ENCODE results near the gene FEM1A. TPM values are rescaled to one million over a fixed set of nuclear protein-coding genes. Genes with fewer than 3 reads are reported as not detected.
"Not testable (repeated sequence)": the region's sequence is repeated elsewhere in the genome, so short reads cannot be mapped to it uniquely, and the experiment has no call there.

The FEM1A gene
- total and polyA plus RNA-seq, 10 donors: 2.5 to 18.2 (median 11.5) TPM

GRCh38 chr19:4844348-4845179 is 53.0 kb downstream of the FEM1A start:
- Histone ChIP-seq H3K4me3 (no peak overlapping the region), H3K36me3 (peaks cover 0 to 98% (median 77%) of the 10 kb centered on the region in 6 donors), H3K27ac (no peak overlapping the region), H3K9me3 (no peaks in the 10 kb centered on the region), H3K4me1 (peaks cover 0 to 14% (median 2%) of the 10 kb centered on the region in 6 donors), H3K27me3 (replicated peaks in 1 of 7) (no peaks in the 10 kb centered on the region)
- DNase-seq: no peak
- TF ChIP-seq POLR2AphosphoS5 (IDR thresholded peaks at IDR 0.05): no peak
- TF ChIP-seq POLR2A (IDR thresholded peaks at IDR 0.05): no peak
- WGBS, 5 donors: 86 to 94% (median 88%) methylated on average over 10 of the region's 10 CpGs
- intact Hi-C loops (cut with DNase I; ENCODE audit: low total_unique reads): no loop called here

- DNase-seq; intact Hi-C loops (cut with DNase I; ENCODE audit: low total_unique reads); H3K4me1 ChIP-seq; H3K27ac ChIP-seq; H3K4me3 ChIP-seq; H3K27me3 ChIP-seq (replicated peaks in 1 of 7); H3K9me3 ChIP-seq: not testable (repeated sequence)
- H3K36me3 ChIP-seq: peaks cover 0 to 98% (median 76%) of the 10 kb centered on the region in 6 donors
- 84 to 92% (median 85%) methylated on average over 6 to 9 of the region's 9 CpGs for WGBS, 5 donors
Measured at GRCh38 chr19:4845975-4846374, 54.4 kb downstream of the FEM1A start.

GRCh38 chr19:4847190-4847973 is 55.8 kb downstream of the FEM1A start:
- no peak for DNase-seq
- no peak overlapping the region for H3K4me3 ChIP-seq
- H3K4me1 ChIP-seq: peaks cover 0 to 6% (median 0%) of the 10 kb centered on the region in 6 donors
- no peaks in the 10 kb centered on the region for H3K9me3 ChIP-seq
- TF ChIP-seq POLR2A (IDR thresholded peaks at IDR 0.05): no peak
- TF ChIP-seq POLR2AphosphoS5 (IDR thresholded peaks at IDR 0.05): peak in 1 of 3 donors; percentile 64
- H3K36me3 ChIP-seq: peaks cover 0 to 100% (median 77%) of the 10 kb centered on the region in 6 donors
- H3K27me3 ChIP-seq (replicated peaks in 1 of 7): no peaks in the 10 kb centered on the region
- H3K27ac ChIP-seq: no peak overlapping the region
- intact Hi-C loops (cut with DNase I; ENCODE audit: low total_unique reads): no loop called here
- 89 to 98% (median 96%) methylated on average over 13 to 23 of the region's 23 CpGs for WGBS, 5 donors

GRCh38 chr19:4849019-4849418 is 57.5 kb downstream of the FEM1A start:
- no peak for TF ChIP-seq POLR2AphosphoS5 (IDR thresholded peaks at IDR 0.05)
- no peak for TF ChIP-seq CTCF (IDR thresholded peaks at IDR 0.05 in 8 of 11, conservative IDR thresholded peaks at IDR 0.05 in 3 of 11)
- TF ChIP-seq POLR2A (IDR thresholded peaks at IDR 0.05): no peak
- no peak for DNase-seq
- Histone ChIP-seq H3K4me3 (no peak overlapping the region), H3K4me1 (peaks cover 0 to 6% (median 0%) of the 10 kb centered on the region in 6 donors), H3K27me3 (replicated peaks in 1 of 7) (no peaks in the 10 kb centered on the region), H3K36me3 (peaks cover 0 to 100% (median 69%) of the 10 kb centered on the region in 6 donors), H3K9me3 (no peaks in the 10 kb centered on the region), H3K27ac (no peak overlapping the region)
- WGBS, 5 donors: 84 to 92% (median 87%) methylated on average over 7 of the region's 7 CpGs
- intact Hi-C loops (cut with DNase I; ENCODE audit: low total_unique reads): no loop called here

Small RNAs within 50 kb of the gene (microRNA-seq; reads per million reads assigned to microRNA genes)
- 0 to 0.35 (median 0) reads per million in 3 donors for gene MIR7-3

Small RNAs within 50 kb of the gene (small RNA-seq; reads per million reads assigned to genes)
- 0 reads per million in 4 donors for gene MIR7-3

Other genes starting within 250 kb of the FEM1A start
- gene SEMA6B, start 232.1 kb upstream of the FEM1A start, total RNA-seq: 10 to 100 TPM; 20.7 to 85.0 (median 55.6) TPM
- gene SEMA6B, start 232.1 kb upstream of the FEM1A start, polyA plus RNA-seq: 10 to 100 TPM in 2 of 3 donors, 1 to 10 TPM in 1; 5.5 to 24.6 (median 11.2) TPM
- gene TNFAIP8L1, start 152.2 kb upstream of the FEM1A start, total RNA-seq: 10 to 100 TPM; 21.6 to 39.8 (median 27.5) TPM
- 10 to 100 TPM; 12.5 to 36.7 (median 13.8) TPM for gene TNFAIP8L1, start 152.2 kb upstream of the FEM1A start, polyA plus RNA-seq
- 100 to 1,000 TPM in 1 of 7 donors, 10 to 100 TPM in 6; 39.7 to 100 (median 66.3) TPM for gene MYDGF, start 121.4 kb upstream of the FEM1A start, total RNA-seq
- gene MYDGF, start 121.4 kb upstream of the FEM1A start, polyA plus RNA-seq: 10 to 100 TPM; 39.0 to 72.5 (median 62.6) TPM
- 10 to 100 TPM; 47.4 to 89.9 (median 69.7) TPM for gene DPP9, start 67.9 kb upstream of the FEM1A start, total RNA-seq
- gene DPP9, start 67.9 kb upstream of the FEM1A start, polyA plus RNA-seq: 10 to 100 TPM; 22.8 to 44.8 (median 28.8) TPM
- gene TICAM1, start 40.0 kb downstream of the FEM1A start, total RNA-seq: 10 to 100 TPM; 10.2 to 21.0 (median 14.7) TPM
- 10 to 100 TPM in 1 of 3 donors, 1 to 10 TPM in 2; 4.4 to 12.5 (median 4.6) TPM for gene TICAM1, start 40.0 kb downstream of the FEM1A start, polyA plus RNA-seq
- 10 to 100 TPM; 26.7 to 63.5 (median 46.9) TPM for gene PLIN3, start 75.9 kb downstream of the FEM1A start, total RNA-seq
- gene PLIN3, start 75.9 kb downstream of the FEM1A start, polyA plus RNA-seq: 10 to 100 TPM; 28.0 to 40.0 (median 29.3) TPM
- 1 to 10 TPM; 4.1 to 9.4 (median 7.3) TPM for gene ARRDC5, start 111.2 kb downstream of the FEM1A start, total RNA-seq
- gene ARRDC5, start 111.2 kb downstream of the FEM1A start, polyA plus RNA-seq: 1 to 10 TPM; 1.4 to 1.9 (median 1.6) TPM
- 10 to 100 TPM in 1 of 7 donors, 1 to 10 TPM in 6; 2.1 to 10.8 (median 5.9) TPM for gene UHRF1, start 117.8 kb downstream of the FEM1A start, total RNA-seq
- 1 to 10 TPM; 1.5 to 6.8 (median 3.3) TPM for gene UHRF1, start 117.8 kb downstream of the FEM1A start, polyA plus RNA-seq
- gene KDM4B, start 177.4 kb downstream of the FEM1A start, total RNA-seq: 10 to 100 TPM; 37.9 to 80.5 (median 56.6) TPM
- 10 to 100 TPM; 18.3 to 31.8 (median 22.7) TPM for gene KDM4B, start 177.4 kb downstream of the FEM1A start, polyA plus RNA-seq

Measured in spleen (tissue), 11 donors.